Left renal cortex interstitium (tissue), 4 donors: Measurements from ENCODE around the gene SPATA24. TPM values are rescaled to one million over a fixed set of nuclear protein-coding genes. Genes with fewer than 3 reads are reported as not detected.
"Not testable (repeated sequence)": the region's sequence is repeated elsewhere in the genome, so short reads cannot be mapped to it uniquely, and the experiment has no call there.

ENCODE experiments used
- DNase-seq, 4 donors: peaks; one replicate each; pipeline ENCODE4 v3.0.0-alpha.2; 2013; ENCODE audit warnings: low read depth in 4 of 4, low spot score in 2 of 4, missing footprints in 1 of 4
- polyA plus RNA-seq, 4 donors: library from polyadenylated mRNA; unstranded; fragments of 120-200 nt; gene quantifications; one replicate each; pipeline ENCODE4 v1.2.1, GENCODE V29; 2013; ENCODE audit not compliant: insufficient read length in 4 of 4

Gene SPATA24
- polyA plus RNA-seq, 4 donors = 13.1 to 17.1 (median 14.0) TPM

DNA sequence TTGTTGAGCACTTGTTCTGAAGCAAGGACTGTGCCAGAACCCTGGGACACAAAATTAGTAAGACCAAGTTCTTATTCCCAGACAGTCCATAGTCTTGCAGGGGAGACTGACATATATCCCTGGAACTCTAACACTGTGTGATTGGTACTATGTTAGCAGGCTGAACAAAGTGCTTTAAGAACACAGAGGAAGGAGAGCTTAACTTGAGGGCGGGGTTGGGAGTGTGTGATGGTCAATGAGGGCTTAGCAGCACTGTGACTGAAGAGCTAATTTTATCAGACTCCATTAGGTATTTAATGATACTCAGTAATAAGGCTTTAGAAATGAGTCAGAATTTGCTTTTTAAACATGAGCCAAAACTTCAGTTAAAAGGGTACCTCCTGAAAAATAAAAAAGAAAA lies 14.9 kb upstream of the SPATA24 start:
- DNase-seq = no peak

DNA sequence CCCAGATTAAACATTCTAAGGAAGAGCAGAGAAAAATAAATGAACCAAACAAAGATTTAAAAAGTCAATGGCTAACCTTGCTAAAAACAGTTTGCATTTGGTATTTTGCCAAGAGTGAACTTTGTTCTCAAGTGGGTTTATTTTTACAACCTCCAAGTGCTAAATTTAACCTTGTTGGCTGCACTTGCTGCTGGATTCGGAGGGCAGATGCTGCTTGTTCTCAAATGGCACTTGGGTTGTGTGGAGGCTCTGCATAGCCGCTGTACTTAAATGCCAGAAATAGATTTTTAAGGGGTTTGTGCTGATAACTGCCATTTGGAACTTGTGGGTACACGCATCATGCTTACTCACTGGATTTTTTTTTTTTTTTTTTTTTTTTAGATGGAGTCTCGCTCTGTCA lies 13.3 kb upstream of the SPATA24 start:
- DNase-seq = no peak

DNA sequence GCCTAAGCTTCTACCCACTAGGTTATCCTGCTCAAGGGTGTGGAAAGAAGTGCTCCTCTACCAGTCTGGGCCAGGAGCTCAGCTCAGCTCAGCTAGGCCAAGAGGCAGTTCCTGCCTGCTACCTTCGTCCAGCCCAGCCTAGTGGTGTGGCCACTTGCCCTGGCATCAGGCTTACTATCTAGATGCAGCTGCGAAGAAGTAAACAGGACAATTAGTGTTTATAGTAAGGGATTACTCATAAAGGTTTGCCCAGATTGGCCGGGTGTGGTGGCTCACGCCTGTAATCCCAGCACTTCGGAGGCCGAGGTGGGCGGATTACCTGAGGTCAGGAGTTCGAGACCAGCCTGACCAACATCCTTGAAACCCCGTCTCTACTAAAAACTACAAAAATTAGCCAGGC lies 12.8 kb upstream of the SPATA24 start:
- no peak for DNase-seq

DNA sequence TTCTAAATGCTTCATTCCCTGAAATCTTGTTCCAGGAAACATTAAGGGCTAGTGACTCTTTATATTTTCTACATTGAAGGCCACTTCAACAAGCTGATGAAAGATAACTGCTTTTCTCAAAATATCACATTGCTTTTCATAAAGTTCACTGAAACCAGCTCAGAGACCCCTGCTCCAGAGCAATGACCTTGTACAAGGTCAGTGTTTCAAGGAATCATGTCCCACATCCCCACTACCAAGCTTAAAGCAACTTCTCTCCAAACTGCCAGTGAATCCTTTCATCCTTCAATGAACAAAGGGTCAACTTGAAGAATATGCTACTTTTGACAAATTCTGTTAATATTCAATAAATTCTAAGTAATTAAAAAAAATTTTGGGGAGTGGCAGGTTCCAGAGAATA lies 12.0 kb upstream of the SPATA24 start:
- DNase-seq = no peak

DNA sequence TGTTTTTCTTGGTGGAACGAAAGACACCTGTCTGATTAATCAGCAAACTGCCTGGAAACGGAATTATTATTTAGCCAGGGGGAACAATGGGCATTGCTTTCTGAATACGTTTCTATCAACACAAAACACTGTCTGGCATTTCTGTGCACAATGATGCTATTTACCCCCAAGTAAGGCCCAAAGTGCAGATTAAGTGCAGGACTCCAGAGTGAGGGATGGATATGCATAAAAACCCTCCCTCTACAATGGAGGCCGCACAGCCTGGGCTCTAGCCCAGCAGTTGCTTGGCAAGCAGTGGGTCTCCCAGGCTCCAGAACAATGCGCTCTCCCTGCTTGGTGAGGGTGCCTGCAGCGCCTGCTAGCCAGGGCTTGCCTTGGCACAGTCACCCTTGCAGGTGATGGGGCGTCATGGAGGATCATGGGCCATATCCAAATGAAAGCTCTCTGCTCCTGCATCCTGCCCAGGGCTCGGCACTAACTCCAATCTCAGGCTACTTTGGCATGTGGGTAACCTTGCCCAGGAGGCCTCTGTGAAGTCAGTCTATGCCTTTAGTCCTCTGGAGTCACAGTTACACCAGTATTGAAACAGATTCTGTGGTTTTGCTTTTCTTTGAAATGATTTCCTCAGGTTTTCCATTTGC lies 11.5 kb upstream of the SPATA24 start:
- DNase-seq = no peak

DNA sequence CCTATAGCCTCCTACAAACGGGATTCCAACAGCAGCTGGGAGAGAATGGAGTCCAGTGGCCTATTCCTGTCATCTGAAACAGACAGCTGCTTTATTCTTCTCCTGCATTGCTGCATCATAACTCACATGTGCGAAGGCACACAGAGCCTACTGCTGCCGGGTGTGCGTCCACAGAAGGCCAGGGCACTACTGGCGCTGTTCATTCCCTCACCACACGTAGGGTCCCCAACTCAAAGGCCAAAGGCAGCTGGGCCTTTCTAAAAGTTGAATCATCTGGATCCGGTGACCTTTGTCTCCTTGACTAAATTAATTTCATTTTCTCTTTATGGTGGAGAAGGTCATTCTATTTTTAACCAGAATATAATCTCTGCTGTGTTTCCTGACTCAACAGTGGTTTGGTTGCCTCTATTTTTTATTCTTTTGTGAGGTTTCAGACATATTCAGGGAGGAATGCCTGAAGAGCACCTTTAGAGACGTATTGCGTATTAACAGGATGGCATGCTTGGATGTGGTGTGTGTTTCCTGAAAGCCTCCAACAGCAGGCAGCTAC lies 10.8 kb upstream of the SPATA24 start:
- DNase-seq = no peak

DNA sequence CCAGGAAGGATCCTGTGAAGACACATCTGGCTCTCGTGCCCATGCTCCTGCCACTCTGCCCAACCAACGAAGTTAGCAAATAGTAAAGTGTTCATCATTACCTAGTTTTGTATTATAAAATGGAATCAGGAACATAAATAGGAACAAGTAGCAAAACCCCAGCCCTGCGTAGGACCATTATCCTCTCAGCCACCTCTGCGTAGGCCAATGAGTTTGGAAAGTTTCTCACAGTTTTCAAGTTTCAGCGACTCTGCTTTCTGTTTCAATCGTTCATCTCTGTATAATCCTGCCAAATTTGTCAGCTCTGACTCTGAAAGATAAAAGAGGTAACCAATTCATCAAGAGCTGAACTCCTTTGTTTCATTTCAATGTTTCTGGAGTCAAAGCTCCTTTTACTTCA lies 10.1 kb upstream of the SPATA24 start:
- DNase-seq = no peak

DNA sequence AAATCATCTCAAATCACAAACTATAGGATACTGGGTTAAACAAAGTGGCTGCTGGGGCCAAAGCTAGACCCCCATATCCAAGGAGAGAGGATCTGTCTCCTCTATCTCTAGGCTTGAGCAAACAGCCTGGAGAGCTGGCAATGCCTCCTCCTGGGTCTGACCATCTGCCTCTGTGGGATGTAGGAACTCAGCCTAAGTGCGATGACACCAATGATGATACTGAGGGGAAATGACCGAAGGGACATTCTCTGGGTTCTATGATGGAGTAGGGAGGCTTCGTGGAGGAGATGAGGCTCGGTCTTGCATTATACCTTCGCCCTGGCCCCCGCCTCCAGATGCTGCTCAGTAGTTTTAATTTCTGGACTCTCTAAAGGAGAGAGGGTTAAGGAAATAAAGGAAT lies 9.3 kb upstream of the SPATA24 start:
- no peak for DNase-seq

DNA sequence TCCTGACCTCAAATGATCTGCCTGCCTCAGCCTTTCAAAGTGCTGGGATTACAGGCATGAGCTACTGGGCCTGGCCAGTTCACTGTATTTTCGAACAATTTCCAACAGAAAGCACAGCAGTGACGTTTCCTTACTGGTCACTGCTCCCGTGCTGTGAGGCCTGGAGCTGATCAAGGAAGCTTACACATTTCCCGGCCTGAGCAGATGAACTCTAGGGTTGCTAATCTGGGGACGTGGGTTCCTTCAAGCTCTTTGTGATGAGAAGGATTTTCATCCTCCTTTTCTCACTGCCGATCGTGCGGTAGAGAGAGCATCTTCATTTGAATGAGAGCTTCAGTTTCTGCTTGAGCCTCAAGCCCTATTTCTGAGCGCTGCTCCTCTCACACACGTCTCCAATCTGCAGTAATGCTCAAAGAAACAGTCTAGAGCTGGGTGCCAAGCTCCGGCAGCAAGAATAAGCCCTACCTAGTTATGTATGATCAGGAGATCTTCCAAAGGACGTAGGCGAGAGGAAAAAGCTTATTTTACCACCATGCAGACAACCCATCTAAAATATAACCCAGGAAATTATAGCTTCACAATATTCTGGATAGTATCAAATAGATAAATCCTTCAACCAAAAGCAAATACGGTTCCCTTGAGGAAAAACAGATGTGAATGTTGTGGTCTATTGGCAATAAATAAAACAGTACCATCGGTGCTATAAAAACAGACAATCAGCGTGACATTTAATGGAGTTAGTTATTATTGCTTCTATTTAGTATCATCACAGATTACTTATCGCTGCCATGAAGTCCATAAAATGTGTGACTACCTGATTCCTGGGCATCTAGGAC lies 7.3 kb upstream of the SPATA24 start:
- no peak for DNase-seq

DNA sequence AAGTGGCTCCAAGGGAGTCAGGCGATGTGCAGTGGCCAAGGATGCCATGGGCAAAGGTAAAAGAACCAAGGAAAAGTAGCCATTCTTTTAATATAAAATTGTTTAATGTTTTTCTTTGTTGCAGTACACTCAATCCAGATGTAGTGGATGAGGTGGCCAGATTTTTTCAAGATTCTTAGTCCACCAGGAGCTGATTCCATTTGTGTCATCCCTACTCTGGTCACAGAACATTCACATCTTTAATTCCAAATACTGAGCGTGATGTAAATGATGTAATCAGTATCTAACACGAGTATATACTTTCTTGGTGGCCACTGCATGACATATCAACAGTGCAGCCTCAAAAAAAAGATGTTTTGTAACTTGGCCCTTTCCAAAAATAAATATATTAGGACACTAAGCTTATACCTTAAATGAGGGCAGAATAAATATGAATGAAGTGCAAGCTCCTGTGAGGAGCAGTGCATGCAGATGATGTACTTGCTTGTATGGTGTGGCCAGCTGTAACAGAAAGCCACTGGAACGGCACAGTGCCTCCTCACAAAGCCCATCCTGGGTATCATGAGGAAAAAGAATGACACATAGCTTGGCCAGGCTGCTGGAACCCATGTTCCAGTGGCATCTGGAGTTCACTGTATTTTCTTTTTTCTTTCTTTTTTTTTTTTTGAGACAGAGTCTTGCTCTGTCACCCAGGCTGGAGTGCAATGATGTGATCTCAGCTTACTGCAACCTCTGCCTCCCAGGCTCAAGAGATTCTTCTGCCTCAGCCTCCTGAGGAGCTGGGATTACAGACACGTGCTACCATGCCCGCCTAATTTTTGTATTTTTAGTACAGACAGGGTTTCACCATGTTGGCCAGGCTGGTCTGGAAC lies 6.5 kb upstream of the SPATA24 start:
- DNase-seq = no peak

DNA sequence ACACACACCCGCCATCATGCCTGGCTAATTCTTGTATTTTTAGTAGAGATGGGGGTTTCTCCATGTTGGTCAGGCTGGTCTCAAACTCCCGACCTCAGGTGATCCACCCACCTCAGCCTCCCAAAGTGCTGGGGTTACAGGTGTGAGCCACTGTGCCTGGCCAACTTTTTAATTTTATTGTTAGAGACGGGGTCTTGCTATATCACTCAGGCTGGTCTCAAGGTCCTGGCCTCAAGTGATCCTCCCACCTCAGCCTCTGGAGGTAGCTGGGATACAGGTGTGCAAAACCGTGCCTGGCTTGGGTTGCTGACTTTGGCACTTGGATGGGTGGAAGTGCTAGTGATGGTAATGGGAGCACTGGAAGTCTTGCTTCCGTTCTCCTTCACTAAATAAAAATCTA lies 5.2 kb upstream of the SPATA24 start:
- DNase-seq = not testable (repeated sequence)

DNA sequence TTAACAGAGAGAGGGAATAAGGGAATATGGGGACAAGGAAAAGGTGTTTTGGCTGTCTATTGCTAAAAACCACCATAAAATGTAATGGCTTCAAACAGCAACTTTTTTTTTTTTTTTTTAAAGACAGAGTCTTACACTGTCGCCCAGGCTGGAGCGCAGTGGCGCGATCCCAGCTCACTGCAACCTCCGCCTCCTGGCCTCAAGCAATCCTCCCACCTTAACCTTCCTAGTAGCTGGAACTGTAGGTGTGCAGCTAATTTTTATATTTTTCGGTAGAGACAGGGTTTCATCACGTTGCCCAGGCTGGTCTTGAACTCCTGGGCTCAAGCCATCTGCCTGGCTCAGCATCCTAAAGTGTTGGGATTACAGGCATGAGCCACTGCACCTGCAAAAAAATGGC lies 4.3 kb upstream of the SPATA24 start:
- DNase-seq = no peak

DNA sequence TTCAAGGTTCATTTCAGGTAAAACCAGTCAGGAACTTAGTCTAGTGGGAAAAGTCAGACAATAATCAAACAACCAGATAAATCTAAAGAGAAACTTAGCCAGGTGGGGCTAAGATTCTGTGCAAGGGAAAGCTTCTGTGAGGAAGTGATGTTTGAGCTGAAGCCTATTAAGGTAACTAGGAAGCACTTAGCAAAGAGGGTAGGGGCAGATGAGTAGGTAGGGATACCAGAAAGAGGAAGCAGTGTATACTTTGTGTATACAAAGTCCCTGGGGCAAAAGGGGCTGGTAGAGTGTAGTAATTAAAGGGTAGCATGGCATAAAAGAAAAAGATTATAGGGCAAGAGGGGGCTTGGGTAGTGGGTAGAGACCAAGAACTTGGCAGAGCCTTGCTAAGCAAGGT lies 3.6 kb upstream of the SPATA24 start:
- no peak for DNase-seq

DNA sequence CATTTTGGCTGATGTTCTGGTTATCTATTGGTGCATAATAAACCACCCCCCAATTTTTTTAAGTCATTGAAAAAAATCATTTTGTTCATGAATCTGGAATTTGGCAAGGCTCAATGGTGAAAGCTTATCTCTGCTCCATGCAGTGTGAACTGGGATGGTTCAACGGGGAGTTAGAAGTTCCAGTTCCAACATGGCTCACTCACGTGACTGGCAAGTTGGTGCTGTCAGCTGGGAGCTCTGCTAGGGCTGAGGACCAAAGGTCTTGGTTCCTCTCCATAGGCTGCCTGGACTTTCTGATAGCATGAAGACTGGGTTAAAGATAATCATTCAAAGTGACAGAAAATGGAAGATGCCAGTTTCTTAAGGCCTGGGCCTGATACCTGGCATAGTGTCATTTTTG lies 3.1 kb upstream of the SPATA24 start:
- no peak for DNase-seq

DNA sequence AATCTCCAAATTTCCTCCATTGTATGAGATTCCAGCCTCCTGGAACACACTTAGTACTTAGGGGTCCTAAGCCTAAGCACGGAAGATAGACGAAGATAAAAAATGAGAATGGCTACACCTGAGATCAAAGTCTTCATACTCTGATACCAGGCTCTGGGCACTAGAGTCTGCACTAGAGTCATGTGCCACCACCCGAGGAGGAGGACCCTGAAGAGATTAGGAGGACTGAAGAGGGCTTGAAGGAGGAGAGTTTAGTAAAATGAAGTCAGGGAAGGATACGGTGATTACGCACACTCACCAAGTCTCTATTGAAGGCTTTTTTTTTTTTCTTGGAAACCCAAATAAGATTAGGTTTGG lies 573 bp upstream of the SPATA24 start:
- DNase-seq = no peak

DNA sequence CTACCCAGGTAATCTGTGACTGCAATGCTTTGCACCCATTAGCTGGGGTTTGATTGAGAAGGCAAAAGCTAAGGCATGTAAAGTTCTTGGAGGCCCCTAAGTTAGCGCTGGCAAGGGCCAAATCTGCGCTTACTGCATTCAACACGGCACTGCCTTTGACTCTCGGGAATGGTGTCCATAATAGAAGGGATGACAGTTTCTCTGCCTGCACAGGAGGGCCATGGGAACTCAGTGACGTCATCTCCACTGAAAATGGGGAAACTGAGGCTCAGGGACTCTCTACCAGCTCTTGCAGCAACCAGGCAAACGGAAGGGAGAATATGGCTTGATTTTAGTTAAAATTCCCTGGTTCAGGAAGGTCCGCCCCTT lies 487 bp downstream of the SPATA24 start:
- no peak for DNase-seq

DNA sequence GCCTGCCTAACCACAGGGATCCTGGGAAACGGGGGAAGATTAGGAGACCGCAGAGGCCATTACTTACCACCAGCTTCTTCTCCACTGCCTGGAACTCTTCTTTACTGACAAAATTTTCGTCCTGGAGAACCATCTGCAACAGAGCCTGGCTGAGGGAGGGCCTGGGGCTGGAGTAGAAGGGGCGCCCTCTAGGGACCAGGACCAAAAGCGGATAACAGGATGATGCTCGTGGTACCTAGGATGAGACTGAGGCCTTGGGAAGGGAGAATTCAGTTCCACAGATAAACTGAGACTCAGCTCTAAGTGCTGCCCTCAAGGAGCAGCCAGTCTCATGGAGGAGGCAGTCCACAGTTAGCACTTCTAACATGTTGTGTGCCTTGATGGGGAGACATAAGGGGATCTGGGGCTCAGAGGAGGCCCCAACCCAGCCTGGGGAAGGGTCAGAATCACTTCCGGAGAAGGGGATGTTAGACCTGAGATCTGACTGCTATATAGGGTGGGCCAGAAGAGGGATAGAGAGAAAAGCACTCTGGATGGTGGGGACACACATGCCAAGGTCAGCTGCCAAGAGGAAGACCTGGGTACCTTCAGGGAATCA lies 1.2 kb downstream of the SPATA24 start:
- no peak for DNase-seq

DNA sequence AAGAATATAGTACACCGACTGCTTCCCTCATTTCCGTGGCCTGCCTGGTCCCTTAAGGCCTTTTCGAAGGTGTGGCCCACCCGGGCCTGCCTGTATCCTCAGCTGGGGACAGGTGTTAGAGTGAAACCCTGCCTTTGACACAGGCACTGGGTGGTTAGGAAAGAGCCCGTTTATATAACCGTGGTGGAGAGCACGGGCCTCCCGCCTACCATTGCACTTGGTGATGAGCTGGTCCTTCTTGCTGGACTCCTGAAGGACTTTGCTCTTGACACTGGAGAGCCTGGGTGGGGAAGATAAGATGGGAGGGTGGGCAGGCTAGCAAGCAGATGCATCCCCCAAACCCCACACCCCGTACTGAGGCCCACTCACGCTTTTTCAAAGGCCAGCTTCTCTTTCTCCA lies 2.3 kb downstream of the SPATA24 start:
- DNase-seq = no peak

DNA sequence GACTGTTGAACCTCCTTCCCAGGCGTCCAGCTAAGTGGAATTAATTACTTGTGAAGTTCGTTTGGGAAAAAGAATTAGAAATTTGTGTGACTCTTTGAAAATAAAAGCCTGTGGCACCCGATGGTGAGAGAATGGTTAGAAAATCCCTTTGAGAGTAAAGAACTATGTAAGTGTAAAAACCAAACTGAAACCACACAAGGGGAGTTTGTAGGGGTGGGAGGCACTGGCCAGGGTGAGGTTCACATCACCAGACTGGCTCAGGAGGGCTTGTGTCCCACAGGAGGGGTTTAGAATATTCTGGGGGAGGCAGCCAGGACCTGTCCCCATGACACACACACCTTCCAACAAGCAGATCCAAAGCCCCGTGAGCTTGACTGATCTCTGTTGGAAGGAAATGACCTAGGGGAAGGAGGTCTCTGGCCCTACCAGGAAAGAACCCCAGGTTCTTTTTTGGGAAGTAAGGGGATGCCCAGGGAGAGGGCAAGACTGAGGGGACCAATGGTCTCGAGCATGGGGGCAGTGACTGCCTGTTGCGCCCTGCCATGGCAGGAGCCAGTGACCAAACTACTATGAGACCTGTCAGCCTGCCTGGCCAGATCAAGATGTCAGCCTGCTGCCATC lies 4.3 kb downstream of the SPATA24 start:
- no peak for DNase-seq

DNA sequence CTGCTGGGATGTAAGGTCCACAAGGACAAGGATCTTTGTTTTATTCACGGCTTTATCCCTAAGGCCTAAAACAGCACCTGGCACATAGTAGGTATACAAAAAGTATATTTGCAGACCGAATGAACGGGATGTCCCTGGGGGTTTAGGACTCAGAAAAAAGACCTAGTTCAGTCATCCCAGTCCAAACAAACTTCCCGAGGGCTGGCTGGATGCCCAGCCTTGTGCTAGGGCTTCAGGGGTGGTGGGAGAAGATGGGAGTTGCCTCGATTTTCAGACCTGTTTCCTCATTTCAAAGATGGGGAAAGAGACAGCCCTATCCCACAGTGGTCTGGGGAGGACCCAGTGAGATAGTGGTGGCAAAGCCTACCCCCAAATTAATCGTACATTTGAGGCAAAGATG lies 6.0 kb downstream of the SPATA24 start:
- no peak for DNase-seq
